Measurements from ENCODE around the gene ATP2C2.

Gene ATP2C2

GRCh38 chr16:84330685-84331050, 37.7 kb upstream of the ATP2C2 start:
- ChIA-PET CTCF (interaction anchor here (0.7 to 1.0 kb wide), 2 partner anchors 54 to 686 kb away, joined by 3 read pairs; no protein-coding TSS in a partner anchor), POLR2A (no interaction called here)
- H3K9me3 ChIP-seq (ENCODE audit: control insufficient read depth, insufficient read depth, low read depth, low read length) = no peaks in the 10 kb centered on the region
- no peak for TF ChIP-seq ZNF529 (tag by site-specific recombination; IDR thresholded peaks at IDR 0.05; ENCODE audit: insufficient replicate concordance)
- no peak for TF ChIP-seq ZNF514 (tag by site-specific recombination; IDR thresholded peaks at IDR 0.05)
- peak; percentile 57; the same call in 1 of the 2 replicates for TF ChIP-seq GLIS1 (tag by site-specific recombination; IDR thresholded peaks at IDR 0.05)
- H3K36me3 ChIP-seq (ENCODE audit: control insufficient read depth in 2 of 2, insufficient read depth in 1 of 2, low read length in 2 of 2) = no peaks in the 10 kb centered on the region
- H3K4me1 ChIP-seq (ENCODE audit: control insufficient read depth, insufficient read depth, low read length) = no peaks in the 10 kb centered on the region
- no peak overlapping the region for H3K27ac ChIP-seq (ENCODE audit: extremely low read depth, low read depth, low read length)
- H3K4me3 ChIP-seq (ENCODE audit: low read depth, low read length) = no peak overlapping the region

GRCh38 chr16:84331998-84332780, 36.1 kb upstream of the ATP2C2 start:
- Histone ChIP-seq H3K36me3 (ENCODE audit: control insufficient read depth in 2 of 2, insufficient read depth in 1 of 2, low read length in 2 of 2) (no peaks in the 10 kb centered on the region), H3K27ac (ENCODE audit: extremely low read depth, low read depth, low read length) (no peak overlapping the region), H3K9me3 (ENCODE audit: control insufficient read depth, insufficient read depth, low read depth, low read length) (no peaks in the 10 kb centered on the region), H3K4me3 (ENCODE audit: low read depth, low read length) (no peak overlapping the region), H3K4me1 (ENCODE audit: control insufficient read depth, insufficient read depth, low read length) (no peaks in the 10 kb centered on the region)
- ChIA-PET CTCF (no interaction called here), POLR2A (no interaction called here)
- TF ChIP-seq ZNF146 (tag by site-specific recombination; IDR thresholded peaks at IDR 0.05) (no peak), ZNF10 (tag by site-specific recombination; IDR thresholded peaks at IDR 0.05) (no peak), MYNN (tag by site-specific recombination; IDR thresholded peaks at IDR 0.05; ENCODE audit: borderline replicate concordance) (no peak), ZNF350 (tag by site-specific recombination; IDR thresholded peaks at IDR 0.05) (no peak), ZNF148 (tag by site-specific recombination; IDR thresholded peaks at IDR 0.05; ENCODE audit: borderline replicate concordance) (no peak), ZSCAN23 (tag by site-specific recombination; IDR thresholded peaks at IDR 0.05) (no peak), ZNF248 (tag by site-specific recombination; IDR thresholded peaks at IDR 0.05) (no peak)

- ChIA-PET CTCF (no interaction called here), POLR2A (no interaction called here)
- no peaks in the 10 kb centered on the region for H3K36me3 ChIP-seq (ENCODE audit: control insufficient read depth in 2 of 2, insufficient read depth in 1 of 2, low read length in 2 of 2)
- no peaks in the 10 kb centered on the region for H3K4me1 ChIP-seq (ENCODE audit: control insufficient read depth, insufficient read depth, low read length)
- H3K9me3 ChIP-seq (ENCODE audit: control insufficient read depth, insufficient read depth, low read depth, low read length) = no peaks in the 10 kb centered on the region
- no peak overlapping the region for H3K4me3 ChIP-seq (ENCODE audit: low read depth, low read length)
- TF ChIP-seq ZNF747 (tag by site-specific recombination; IDR thresholded peaks at IDR 0.05) (no peak), ZSCAN4 (tag by site-specific recombination; IDR thresholded peaks at IDR 0.05) (no peak), ZBTB17 (tag by site-specific recombination; IDR thresholded peaks at IDR 0.05) (no peak), PRDM6 (tag by site-specific recombination; IDR thresholded peaks at IDR 0.05) (no peak), ZBTB11 (tag by site-specific recombination; conservative IDR thresholded peaks at IDR 0.05; ENCODE audit: low read depth) (no peak), EGR2 (tag by site-specific recombination; IDR thresholded peaks at IDR 0.05; ENCODE audit: low read depth) (no peak), SP3 (tag by site-specific recombination; IDR thresholded peaks at IDR 0.05) (no peak), ZNF600 (tag by site-specific recombination; IDR thresholded peaks at IDR 0.05) (no peak), ZNF366 (tag by site-specific recombination; conservative IDR thresholded peaks at IDR 0.05) (no peak), SALL2 (tag by site-specific recombination; IDR thresholded peaks at IDR 0.05; ENCODE audit: borderline replicate concordance) (no peak), KLF7 (tag by site-specific recombination; IDR thresholded peaks at IDR 0.05; ENCODE audit: borderline replicate concordance) (no peak)
- H3K27ac ChIP-seq (ENCODE audit: extremely low read depth, low read depth, low read length) = no peak overlapping the region
These were observed 35.2 kb upstream of the ATP2C2 start for GRCh38 chr16:84332975-84333684.

Measured in HEK293 (cell line).